Stimulated activated CD8-positive, alpha-beta memory T cell treated with anti-CD3 and anti-CD28 coated beads, Interleukin-12 subunit alpha, Interleukin-12 subunit beta, amount 100 ng/mL, for 1 hour (primary cell): ENCODE data around the gene DLGAP1.
"Not testable (repeated sequence)": the region's sequence is repeated elsewhere in the genome, so short reads cannot be mapped to it uniquely, and the experiment has no call there.

Source experiments
- DNase-seq: peaks from one replicate; pipeline ENCODE4 v3.0.0-alpha.2; 2020; ENCODE audit warnings: low read depth

The DLGAP1 gene

DNA sequence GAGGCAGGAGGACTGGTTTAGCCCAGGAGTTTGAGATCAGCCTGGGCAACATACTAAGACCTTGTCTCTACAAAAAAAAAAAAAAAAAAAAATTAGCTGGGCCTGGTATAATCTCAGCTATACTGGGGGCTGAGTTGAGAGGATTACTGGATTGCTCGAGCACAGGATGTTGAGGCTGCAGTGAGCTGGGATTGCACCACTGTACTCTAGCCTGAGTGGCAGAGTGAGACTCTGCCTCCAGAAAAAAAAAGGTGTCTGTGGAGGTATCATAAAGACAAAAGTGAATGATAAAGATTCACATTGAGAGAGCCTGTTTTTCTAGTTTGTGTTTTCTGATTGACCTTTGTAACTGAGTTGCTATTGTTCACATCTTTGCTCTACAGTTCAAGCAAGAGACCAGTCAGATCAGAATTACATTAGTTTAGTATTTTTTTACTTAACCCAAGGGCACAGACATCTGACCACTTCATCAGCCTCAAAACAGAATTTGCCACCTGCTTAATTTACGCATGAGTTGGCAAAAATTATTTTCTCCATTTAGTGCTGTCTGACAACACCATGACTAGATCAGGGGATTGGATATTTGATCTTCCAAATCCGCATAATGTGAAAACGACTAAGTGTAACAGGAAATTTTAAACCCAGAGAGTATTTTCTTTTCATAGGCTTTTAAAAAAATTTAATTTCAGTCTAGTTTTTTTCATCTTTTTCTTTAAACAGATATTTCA lies 734.1 kb downstream of the DLGAP1 start:
- no peak for DNase-seq

DNA sequence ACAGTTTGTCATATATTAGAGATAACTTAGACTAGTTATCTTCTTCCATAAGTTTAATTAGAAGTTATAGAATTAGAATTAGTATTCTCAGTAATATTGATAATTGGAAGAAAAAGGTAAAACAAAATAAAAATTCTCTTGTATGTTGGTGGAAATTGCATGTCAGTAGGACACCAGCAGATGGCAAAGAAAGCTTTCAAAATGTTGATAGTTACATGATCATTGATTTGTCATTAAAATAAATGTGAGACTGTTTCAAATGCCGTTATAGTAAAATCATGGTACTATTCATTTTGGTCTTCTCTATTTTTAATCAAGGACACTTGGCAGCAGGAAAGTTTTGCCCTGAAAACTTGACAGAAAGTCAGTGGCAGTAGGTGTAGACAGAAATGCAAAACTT lies 734.9 kb downstream of the DLGAP1 start:
- DNase-seq, result no peak

- DNase-seq, result no peak
Observed at GRCh38 chr18:3717376-3718025, 737.6 kb downstream of the DLGAP1 start.

DNA sequence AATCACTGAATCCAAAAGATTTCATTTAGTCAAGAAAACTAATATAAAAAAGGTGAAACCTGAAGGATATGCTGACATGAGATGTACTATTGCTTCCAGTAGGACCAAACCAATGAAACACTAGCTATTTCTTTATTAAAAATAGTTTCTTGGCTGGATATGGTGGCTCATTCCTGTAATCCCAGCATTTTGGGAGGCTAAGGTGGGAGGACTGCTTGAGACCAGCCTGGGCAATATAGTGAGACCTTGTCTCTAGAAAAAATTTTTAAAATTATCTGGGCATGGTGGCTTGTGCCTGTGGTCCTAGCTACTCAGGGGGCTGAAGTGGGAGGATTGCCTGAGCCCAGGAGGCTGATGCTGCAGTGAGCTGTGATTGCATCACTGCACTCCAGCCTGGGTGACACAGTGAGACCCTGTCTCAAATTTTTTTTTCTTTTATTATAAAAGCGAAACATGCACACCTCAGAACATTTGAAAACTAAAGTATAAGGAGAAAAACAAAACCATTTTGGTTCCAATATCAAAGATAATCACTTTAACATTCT lies 738.9 kb downstream of the DLGAP1 start:
- no peak for DNase-seq

GRCh38 chr18:3715231-3716080 lies 739.7 kb downstream of the DLGAP1 start:
- DNase-seq, result no peak

GRCh38 chr18:3713708-3714107 lies 741.4 kb downstream of the DLGAP1 start:
- DNase-seq, result no peak

- no peak for DNase-seq
Observed at GRCh38 chr18:3713166-3713565, 741.9 kb downstream of the DLGAP1 start.

DNA sequence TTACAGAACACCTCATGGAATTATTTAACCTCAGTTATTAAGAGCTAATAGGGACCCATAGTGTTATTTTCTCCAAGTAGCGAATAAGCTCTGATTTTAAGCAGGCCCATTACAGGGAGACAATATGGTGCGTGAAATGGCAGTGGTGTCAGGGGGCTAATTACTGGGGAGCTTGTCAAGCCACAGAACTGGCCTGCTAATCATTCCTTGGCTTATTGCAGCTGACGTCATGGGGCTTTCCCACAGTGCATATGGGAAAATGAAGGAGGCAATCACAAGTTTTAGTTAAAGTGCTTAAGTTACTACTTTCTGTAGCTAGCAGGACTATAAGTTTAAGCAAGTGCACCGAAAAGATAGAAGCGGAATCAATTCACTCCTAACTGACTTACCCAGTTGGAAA lies 742.6 kb downstream of the DLGAP1 start:
- DNase-seq, result no peak

GRCh38 chr18:3710712-3711301 lies 744.3 kb downstream of the DLGAP1 start:
- no peak for DNase-seq

DNA sequence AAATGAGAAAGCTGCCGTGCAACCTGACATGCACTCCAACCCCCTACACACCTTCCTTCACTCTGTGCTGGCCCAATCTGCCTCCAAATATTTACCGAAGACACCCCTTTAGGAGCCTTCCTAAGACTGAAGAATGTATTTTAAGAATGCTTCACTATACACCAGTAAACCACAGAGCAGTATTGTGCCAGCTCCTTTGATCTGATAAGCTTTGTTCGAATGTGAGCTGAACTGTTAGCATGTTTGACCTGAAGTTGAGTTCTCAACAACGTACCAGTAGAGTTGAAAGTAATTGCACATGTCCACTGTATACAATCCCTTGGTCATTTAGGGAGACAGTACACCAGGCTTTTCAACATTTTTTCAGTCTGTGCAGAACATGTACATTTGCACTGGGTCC lies 745.9 kb downstream of the DLGAP1 start:
- no peak for DNase-seq

DNA sequence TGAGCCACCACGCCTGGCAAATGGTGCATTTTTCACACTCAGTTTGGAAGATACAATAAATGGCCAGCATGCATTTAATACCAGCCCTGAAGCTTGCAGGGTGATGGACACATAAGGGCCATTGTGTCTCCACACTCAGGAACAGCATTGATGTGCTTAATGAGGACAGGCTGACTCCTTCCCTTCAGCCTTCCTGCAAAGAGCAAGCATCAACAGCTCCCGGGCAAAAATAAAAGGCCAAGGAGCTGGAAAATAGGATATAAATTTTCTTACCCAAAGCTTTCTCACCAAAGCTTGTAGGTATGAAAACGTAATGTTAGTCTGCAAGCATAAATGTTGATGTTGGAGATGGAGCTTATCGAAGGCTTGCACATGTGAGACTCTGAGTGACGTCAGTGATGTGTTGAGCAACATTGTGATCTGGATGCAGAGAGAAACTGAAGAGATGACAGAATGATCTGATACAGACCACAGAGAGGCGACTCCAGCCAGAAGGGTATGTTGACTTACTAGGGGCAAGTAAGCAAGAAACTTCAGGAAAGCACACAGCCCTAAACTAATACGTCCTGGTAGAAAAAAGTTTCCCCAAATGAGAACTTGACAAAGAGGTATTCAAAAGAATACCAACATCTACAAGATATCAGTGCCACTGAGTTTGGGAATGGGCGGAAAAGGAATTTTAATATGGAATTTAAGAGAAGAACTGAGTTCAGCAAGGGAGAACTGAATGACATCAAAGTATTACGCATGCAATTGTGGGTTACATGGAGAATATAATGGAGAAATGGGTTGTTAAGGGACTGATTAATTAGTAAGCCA lies 748.6 kb downstream of the DLGAP1 start:
- no peak for DNase-seq

- no peak for DNase-seq
Observed at GRCh38 chr18:3704556-3705344, 750.4 kb downstream of the DLGAP1 start.

DNA sequence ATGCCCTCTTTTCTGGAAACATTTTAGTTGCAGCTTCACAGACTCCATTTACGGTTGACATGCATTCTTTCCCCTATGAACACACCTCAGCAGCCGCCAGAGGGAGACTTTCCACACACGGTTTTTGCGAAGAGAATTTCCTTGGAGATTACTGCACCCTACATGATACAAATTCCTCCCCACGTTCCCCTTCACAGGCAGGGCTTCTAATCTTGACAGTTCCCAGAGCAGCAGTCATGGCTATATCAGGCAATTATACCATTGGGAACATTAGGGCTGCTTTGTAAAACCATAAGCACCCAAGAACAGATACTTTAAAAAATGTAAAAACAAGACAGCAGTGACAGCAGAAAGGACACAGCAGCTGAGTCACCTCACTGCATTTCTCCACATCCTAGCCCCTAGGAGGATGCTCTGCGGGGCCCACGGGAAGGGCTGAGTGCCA lies 751.4 kb downstream of the DLGAP1 start:
- DNase-seq, result no peak

- DNase-seq, result not testable (repeated sequence)
Observed at GRCh38 chr18:3699707-3700567, 755.2 kb downstream of the DLGAP1 start.

DNA sequence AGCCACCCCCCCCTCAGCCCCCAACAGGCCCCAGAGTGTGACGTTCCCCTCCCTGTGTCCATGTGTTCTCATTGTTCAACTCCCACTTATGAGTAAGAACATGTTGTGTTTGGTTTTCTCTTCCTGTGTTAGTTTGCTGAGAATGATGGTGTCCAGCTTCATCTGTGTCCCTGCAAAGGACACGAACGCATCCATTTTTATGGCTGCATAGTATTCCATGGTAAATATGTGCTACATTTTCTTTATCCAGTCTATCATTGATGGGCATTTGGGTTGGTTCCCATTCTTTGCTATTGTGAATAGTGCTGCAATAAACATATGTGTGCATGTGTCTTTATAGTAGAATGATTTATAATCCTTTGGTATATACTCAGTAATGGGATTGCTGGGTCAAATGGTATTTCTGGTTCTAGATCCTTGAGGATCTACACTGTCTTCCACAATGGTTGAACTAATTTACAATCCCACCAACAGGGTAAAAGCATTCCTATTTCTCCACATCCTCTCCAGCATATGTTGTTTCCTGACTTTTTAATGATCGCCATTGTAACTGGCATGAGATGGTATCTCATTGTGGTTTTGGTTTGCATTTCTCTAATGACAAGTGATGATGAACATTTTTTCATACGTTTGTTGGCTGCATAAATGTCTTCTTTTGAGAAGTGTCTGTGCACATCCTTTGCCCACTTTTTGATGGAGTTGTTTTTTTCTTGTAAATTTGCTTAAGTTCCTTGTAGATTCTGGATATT lies 760.9 kb downstream of the DLGAP1 start:
- not testable (repeated sequence) for DNase-seq

GRCh38 chr18:3693410-3693809 lies 761.7 kb downstream of the DLGAP1 start:
- DNase-seq, result no peak

DNA sequence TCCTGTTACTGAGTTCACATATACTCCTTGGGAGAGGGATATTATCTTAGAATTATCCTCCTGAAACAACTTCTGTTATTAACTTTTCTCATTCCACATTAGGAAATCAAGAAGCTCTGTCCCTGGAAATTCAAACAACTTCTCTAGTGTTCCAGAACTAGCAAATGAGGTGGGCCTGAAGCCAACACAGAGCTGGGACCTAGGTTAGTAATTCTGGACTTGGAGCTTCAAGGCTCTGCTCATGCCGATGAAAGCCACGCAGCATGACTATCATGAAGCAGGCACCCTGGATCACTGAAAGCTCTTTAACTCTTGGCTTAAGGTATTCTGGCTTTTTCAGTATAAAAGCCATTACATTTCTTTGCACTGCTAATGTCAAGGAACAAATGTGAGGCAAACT lies 762.4 kb downstream of the DLGAP1 start:
- DNase-seq, result no peak

GRCh38 chr18:3692113-3692621 lies 762.9 kb downstream of the DLGAP1 start:
- DNase-seq, result no peak
